HepG2 (cell line): ENCODE results near the gene BCAS3. TPM values are rescaled to one million over a fixed set of nuclear protein-coding genes. Genes with fewer than 3 reads are reported as not detected.
A peak's percentile ranks its signal among the peaks of the same experiment; 100 is the strongest.

Source experiments
- ATF2 ChIP-seq: sonication (generic); formaldehyde crosslinking; IDR thresholded peaks from 2 replicates; pipeline ENCODE4 v1.4.0; 2020; ENCODE audit warnings: missing genetic modification reagents
- BCL6 ChIP-seq: IDR thresholded peaks from 2 replicates; pipeline ENCODE4 v1.6.1; 2016; ENCODE audit warnings: missing genetic modification reagents, missing compliant biosample characterization
- DMTF1 ChIP-seq: sonication (generic); formaldehyde crosslinking; IDR thresholded peaks from 2 replicates; pipeline ENCODE4 v1.4.0; 2020; ENCODE audit warnings: mild to moderate bottlenecking, missing genetic modification reagents
- EED ChIP-seq: sonication (generic); formaldehyde crosslinking; IDR thresholded peaks from 2 replicates; pipeline ENCODE4 v1.5.0; 2020; ENCODE audit warnings: mild to moderate bottlenecking, missing genetic modification reagents
- KDM5B ChIP-seq: sonication (generic); formaldehyde crosslinking; IDR thresholded peaks from 2 replicates; pipeline ENCODE4 v1.4.0; 2020; ENCODE audit warnings: missing genetic modification reagents, mild to moderate bottlenecking, borderline replicate concordance
- REST ChIP-seq, 2 experiments: IDR thresholded peaks; 2 replicates each; pipeline ENCODE4 v1.6.1; 2011 to 2012; ENCODE audit warnings: low read length in 2 of 2, borderline replicate concordance in 1 of 2, low read depth in 1 of 2, mild to moderate bottlenecking in 1 of 2, moderate library complexity in 1 of 2
- SUZ12 ChIP-seq: fragments of 150-350 bp; IDR thresholded peaks from 2 replicates; pipeline ENCODE4 v1.6.1; 2014; ENCODE audit warnings: low read depth, low read length
- YEATS4 ChIP-seq: sonication (generic); formaldehyde crosslinking; IDR thresholded peaks from 2 replicates; pipeline ENCODE4 v1.4.0; 2020; ENCODE audit warnings: missing genetic modification reagents, borderline replicate concordance
- ZHX2 ChIP-seq, 2 experiments: sonication (generic) in 1 of 2; formaldehyde crosslinking in 1 of 2; IDR thresholded peaks; 2 replicates each; pipeline versions ENCODE4 v1.6.1 to v1.9.0; 2014 to 2022; ENCODE audit warnings: antibody characterized with exemption in 1 of 2, borderline replicate concordance in 1 of 2, inconsistent platforms in 1 of 2, low read depth in 1 of 2, missing genetic modification reagents in 1 of 2
- ZNF383 ChIP-seq: sonication (generic); formaldehyde crosslinking; IDR thresholded peaks from 2 replicates; pipeline ENCODE4 v1.4.0; 2020; ENCODE audit warnings: missing genetic modification reagents, mild to moderate bottlenecking, borderline replicate concordance
- ZNF598 ChIP-seq: sonication (generic); formaldehyde crosslinking; IDR thresholded peaks from 2 replicates; pipeline ENCODE4 v1.5.1; 2020; ENCODE audit warnings: mild to moderate bottlenecking, missing genetic modification reagents, borderline replicate concordance
- ZNF773 ChIP-seq: sonication (generic); formaldehyde crosslinking; IDR thresholded peaks from 2 replicates; pipeline ENCODE4 v1.4.0; 2020; ENCODE audit warnings: missing genetic modification reagents, borderline replicate concordance
- ZNF891 ChIP-seq: sonication (generic); formaldehyde crosslinking; IDR thresholded peaks from 2 replicates; pipeline ENCODE4 v1.5.0; 2020; ENCODE audit warnings: mild to moderate bottlenecking, missing genetic modification reagents
- ZSCAN12 ChIP-seq: sonication (generic); formaldehyde crosslinking; IDR thresholded peaks from 2 replicates; pipeline ENCODE4 v1.9.0; 2021; ENCODE audit warnings: mild to moderate bottlenecking, missing genetic modification reagents
- polyA plus RNA-seq, 8 experiments: library from polyadenylated mRNA; depleted of rRNA in 3 of 8; stranded (reverse) in 7 of 8; unstranded in 1 of 8; fragments of >200 nt; fragmentation: Illumina TruSeq in 4 of 8; extraction: Trizol in 4 of 8; gene quantifications; 2 replicates each; pipeline versions ENCODE4 v1.2.1 to v1.2.3, GENCODE V29; 2011 to 2016; ENCODE audit warnings: low read depth in 4 of 8, missing spikeins in 1 of 8, mixed read lengths in 1 of 8; ENCODE audit not compliant: insufficient read depth in 1 of 8
- total RNA-seq, 5 experiments: library from RNA; depleted of rRNA; stranded (reverse); fragments of >200 nt; fragmentation: Illumina TruSeq; extraction: Trizol; gene quantifications; 2 replicates each; pipeline ENCODE4 v1.2.3, GENCODE V29; 2016; ENCODE audit warnings: low read depth in 1 of 5

BCAS3 gene
- total and polyA plus RNA-seq, 2 of the 13 experiments (the other 11 are each of a cell fraction or from before 2014, with no cell fraction given): 10.7 to 11.2 TPM

- TF ChIP-seq ZHX2 (IDR thresholded peaks at IDR 0.05; ENCODE audit: low read depth) (no peak), ZHX2 (CRISPR knock-in tag; IDR thresholded peaks at IDR 0.05; ENCODE audit: borderline replicate concordance) (no peak; the same call in 1 of the 2 replicates), BCL6 (peak; percentile 96), KDM5B (no peak), ATF2 (CRISPR knock-in tag) (peak; percentile 95), REST (IDR thresholded peaks at IDR 0.05; ENCODE audit: borderline replicate concordance in 1 of 2, low read depth in 1 of 2, low read length in 2 of 2) (peak in 1 of 2 experiments; percentile 74; a peak in 1 of 4 replicates), SUZ12 (no peak), ZNF598 (CRISPR knock-in tag) (peak; percentile 71; the same call in 1 of the 2 replicates), ZNF773 (no peak), YEATS4 (CRISPR knock-in tag) (peak; percentile 26; the same call in 1 of the 2 replicates), EED (CRISPR knock-in tag) (no peak; the same call in 1 of the 2 replicates), ZNF383 (CRISPR knock-in tag) (0 out of 2 replicates have a peak, but pooled peaks have one; percentile 64), DMTF1 (CRISPR knock-in tag) (peak; percentile 91), ZNF891 (CRISPR knock-in tag) (no peak), ZSCAN12 (CRISPR knock-in tag) (no peak)
Observed at GRCh38 chr17:61335845-61336655, 658.4 kb downstream of the BCAS3 start (continued).
